ENCODE data around the gene TRPM6.

GRCh38 chr9:74901001-74901400 is 13.3 kb upstream of the TRPM6 start:
- TF ChIP-seq CTCF (IDR thresholded peaks at IDR 0.05) (no peak), POLR2A (IDR thresholded peaks at IDR 0.05) (no peak)
